ENCODE measurements around the gene ABLIM1. TPM values are rescaled to one million over a fixed set of nuclear protein-coding genes. Genes with fewer than 3 reads are reported as not detected.

ABLIM1 gene
- total RNA-seq, 1 experiment from 2014 or later = 62.1 TPM

GRCh38 chr10:114519756-114520293 is 138.2 kb downstream of the ABLIM1 start:
- Mint-ChIP-seq H3K27me3 (ENCODE audit: low read depth) (no peaks in the 10 kb centered on the region), H3K4me3 (no peak overlapping the region), H3K9me3 (no peaks in the 10 kb centered on the region), H3K4me1 (peaks cover 84% of the 10 kb centered on the region), H3K36me3 (no peaks in the 10 kb centered on the region; the same call in 1 of the 2 replicates), H3K27ac (no peak overlapping the region)
- DNase-seq (ENCODE audit: low spot score) = no peak
- ATAC-seq = no peak
- TF ChIP-seq RORB (CRISPR knock-in tag; IDR thresholded peaks at IDR 0.05) (no peak), HMGA2 (CRISPR knock-in tag; IDR thresholded peaks at IDR 0.05) (no peak), E2F5 (CRISPR knock-in tag; IDR thresholded peaks at IDR 0.05) (no peak), TEAD1 (CRISPR knock-in tag; IDR thresholded peaks at IDR 0.05) (no peak), OVOL2 (CRISPR knock-in tag; IDR thresholded peaks at IDR 0.05; ENCODE audit: borderline replicate concordance) (no peak), SMAD4 (CRISPR knock-in tag; IDR thresholded peaks at IDR 0.05) (no peak), FOXK1 (CRISPR knock-in tag; IDR thresholded peaks at IDR 0.05) (no peak), TP53 (CRISPR knock-in tag; IDR thresholded peaks at IDR 0.05) (no peak), ERG (CRISPR knock-in tag; IDR thresholded peaks at IDR 0.05) (no peak), ZNF138 (CRISPR knock-in tag; conservative IDR thresholded peaks at IDR 0.05) (no peak), NR1H2 (CRISPR knock-in tag; IDR thresholded peaks at IDR 0.05) (no peak), PRDM15 (CRISPR knock-in tag; IDR thresholded peaks at IDR 0.05) (no peak), ZNF232 (CRISPR knock-in tag; IDR thresholded peaks at IDR 0.05) (no peak)
- TF ChIP-seq, protein P1, sequence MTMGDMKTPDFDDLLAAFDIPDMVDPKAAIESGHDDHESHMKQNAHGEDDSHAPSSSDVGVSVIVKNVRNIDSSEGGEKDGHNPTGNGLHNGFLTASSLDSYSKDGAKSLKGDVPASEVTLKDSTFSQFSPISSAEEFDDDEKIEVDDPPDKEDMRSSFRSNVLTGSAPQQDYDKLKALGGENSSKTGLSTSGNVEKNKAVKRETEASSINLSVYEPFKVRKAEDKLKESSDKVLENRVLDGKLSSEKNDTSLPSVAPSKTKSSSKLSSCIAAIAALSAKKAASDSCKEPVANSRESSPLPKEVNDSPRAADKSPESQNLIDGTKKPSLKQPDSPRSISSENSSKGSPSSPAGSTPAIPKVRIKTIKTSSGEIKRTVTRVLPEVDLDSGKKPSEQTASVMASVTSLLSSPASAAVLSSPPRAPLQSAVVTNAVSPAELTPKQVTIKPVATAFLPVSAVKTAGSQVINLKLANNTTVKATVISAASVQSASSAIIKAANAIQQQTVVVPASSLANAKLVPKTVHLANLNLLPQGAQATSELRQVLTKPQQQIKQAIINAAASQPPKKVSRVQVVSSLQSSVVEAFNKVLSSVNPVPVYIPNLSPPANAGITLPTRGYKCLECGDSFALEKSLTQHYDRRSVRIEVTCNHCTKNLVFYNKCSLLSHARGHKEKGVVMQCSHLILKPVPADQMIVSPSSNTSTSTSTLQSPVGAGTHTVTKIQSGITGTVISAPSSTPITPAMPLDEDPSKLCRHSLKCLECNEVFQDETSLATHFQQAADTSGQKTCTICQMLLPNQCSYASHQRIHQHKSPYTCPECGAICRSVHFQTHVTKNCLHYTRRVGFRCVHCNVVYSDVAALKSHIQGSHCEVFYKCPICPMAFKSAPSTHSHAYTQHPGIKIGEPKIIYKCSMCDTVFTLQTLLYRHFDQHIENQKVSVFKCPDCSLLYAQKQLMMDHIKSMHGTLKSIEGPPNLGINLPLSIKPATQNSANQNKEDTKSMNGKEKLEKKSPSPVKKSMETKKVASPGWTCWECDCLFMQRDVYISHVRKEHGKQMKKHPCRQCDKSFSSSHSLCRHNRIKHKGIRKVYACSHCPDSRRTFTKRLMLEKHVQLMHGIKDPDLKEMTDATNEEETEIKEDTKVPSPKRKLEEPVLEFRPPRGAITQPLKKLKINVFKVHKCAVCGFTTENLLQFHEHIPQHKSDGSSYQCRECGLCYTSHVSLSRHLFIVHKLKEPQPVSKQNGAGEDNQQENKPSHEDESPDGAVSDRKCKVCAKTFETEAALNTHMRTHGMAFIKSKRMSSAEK (CRISPR knock-in tag; IDR thresholded peaks at IDR 0.05; ENCODE audit: borderline replicate concordance) = no peak
- TF ChIP-seq, protein P2, sequence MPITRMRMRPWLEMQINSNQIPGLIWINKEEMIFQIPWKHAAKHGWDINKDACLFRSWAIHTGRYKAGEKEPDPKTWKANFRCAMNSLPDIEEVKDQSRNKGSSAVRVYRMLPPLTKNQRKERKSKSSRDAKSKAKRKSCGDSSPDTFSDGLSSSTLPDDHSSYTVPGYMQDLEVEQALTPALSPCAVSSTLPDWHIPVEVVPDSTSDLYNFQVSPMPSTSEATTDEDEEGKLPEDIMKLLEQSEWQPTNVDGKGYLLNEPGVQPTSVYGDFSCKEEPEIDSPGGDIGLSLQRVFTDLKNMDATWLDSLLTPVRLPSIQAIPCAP (CRISPR knock-in tag; IDR thresholded peaks at IDR 0.05) = no peak
- TF ChIP-seq, protein P3, sequence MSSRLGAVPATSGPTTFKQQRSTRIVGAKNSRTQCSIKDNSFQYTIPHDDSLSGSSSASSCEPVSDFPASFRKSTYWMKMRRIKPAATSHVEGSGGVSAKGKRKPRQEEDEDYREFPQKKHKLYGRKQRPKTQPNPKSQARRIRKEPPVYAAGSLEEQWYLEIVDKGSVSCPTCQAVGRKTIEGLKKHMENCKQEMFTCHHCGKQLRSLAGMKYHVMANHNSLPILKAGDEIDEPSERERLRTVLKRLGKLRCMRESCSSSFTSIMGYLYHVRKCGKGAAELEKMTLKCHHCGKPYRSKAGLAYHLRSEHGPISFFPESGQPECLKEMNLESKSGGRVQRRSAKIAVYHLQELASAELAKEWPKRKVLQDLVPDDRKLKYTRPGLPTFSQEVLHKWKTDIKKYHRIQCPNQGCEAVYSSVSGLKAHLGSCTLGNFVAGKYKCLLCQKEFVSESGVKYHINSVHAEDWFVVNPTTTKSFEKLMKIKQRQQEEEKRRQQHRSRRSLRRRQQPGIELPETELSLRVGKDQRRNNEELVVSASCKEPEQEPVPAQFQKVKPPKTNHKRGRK (CRISPR knock-in tag; IDR thresholded peaks at IDR 0.05; ENCODE audit: borderline replicate concordance) = no peak
- TF ChIP-seq, protein P4, sequence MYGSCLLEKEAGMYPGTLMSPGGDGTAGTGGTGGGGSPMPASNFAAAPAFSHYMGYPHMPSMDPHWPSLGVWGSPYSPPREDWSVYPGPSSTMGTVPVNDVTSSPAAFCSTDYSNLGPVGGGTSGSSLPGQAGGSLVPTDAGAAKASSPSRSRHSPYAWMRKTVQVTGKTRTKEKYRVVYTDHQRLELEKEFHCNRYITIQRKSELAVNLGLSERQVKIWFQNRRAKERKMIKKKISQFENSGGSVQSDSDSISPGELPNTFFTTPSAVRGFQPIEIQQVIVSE (CRISPR knock-in tag; IDR thresholded peaks at IDR 0.05; ENCODE audit: borderline replicate concordance) = no peak
- CTCF ChIA-PET = interaction anchor here (1.2 to 2.3 kb wide), 3 partner anchors 48 to 184 kb away, joined by 3 to 6 read pairs (median 5); no protein-coding TSS in a partner anchor
- POLR2A ChIA-PET = no interaction called here
